Measurements from ENCODE around the gene PADI1.

Gene PADI1

DNA sequence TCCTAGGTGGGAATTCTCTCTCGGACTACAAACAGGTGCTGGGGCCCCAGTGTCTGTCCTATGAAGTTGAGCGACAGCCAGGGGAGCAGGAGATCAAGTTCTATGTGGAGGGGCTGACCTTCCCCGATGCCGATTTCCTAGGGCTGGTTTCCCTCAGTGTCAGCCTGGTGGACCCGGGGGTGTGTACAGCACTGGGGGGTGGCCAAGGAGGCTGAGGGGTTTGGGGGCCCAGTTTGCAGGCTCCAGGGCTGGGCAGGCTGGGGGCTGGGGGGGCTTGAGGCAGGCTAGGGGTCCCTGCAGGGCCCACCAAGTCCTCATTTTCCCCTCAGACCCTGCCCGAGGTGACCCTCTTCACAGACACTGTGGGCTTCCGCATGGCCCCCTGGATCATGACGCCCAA lies 23.7 kb downstream of the PADI1 start:
- DNase-seq (ENCODE audit: low spot score), result no peak
- in situ Hi-C loops (cut with MboI; ENCODE audit: low sequenced_read_pairs, unreplicated experiment), result no loop called here
- TF ChIP-seq, protein P1, sequence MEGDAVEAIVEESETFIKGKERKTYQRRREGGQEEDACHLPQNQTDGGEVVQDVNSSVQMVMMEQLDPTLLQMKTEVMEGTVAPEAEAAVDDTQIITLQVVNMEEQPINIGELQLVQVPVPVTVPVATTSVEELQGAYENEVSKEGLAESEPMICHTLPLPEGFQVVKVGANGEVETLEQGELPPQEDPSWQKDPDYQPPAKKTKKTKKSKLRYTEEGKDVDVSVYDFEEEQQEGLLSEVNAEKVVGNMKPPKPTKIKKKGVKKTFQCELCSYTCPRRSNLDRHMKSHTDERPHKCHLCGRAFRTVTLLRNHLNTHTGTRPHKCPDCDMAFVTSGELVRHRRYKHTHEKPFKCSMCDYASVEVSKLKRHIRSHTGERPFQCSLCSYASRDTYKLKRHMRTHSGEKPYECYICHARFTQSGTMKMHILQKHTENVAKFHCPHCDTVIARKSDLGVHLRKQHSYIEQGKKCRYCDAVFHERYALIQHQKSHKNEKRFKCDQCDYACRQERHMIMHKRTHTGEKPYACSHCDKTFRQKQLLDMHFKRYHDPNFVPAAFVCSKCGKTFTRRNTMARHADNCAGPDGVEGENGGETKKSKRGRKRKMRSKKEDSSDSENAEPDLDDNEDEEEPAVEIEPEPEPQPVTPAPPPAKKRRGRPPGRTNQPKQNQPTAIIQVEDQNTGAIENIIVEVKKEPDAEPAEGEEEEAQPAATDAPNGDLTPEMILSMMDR (IDR thresholded peaks at IDR 0.05; ENCODE audit: borderline replicate concordance, control extremely low read depth, extremely low read depth, insufficient read depth, missing control alignments), result no peak

DNA sequence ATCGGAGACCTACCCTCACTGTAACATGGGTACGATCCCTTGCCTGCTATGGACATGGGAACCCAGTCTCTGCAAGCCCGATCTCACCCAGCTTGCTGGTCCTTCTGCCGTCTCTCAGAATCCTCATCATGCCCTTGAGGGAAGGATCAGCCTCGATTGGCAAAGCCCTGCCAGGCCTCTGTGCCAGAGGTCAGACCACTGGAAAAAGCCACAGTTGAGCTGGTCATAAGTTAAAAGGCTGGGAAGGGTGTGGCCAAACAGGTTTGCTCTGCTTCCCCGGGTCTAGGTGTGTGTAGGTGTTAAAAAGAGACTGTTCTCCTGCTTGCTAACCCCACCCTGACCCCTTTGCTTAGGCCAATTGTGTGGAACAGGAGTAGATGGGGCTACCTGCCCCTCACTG lies 24.5 kb downstream of the PADI1 start:
- DNase-seq (ENCODE audit: low spot score), result no peak
- in situ Hi-C loops (cut with MboI; ENCODE audit: low sequenced_read_pairs, unreplicated experiment), result no loop called here

DNA sequence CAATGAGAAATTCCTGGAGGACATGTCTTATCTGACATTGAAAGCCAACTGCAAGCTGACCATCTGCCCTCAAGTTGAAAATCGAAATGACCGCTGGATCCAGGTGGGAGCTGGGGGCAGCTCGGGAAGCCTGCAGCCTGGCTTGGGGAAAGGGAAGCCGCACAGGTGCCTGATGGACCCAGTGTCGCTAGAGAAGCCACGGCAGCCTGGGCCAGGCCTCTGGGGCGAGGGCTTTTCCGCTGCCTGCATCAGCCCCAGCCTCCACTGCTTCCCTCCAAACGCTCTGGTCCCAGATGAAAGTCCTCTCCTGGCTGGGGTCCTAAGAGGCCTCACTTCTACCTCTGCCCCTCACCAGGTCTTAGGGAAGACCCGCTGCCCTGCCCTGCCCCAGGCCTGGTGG lies 25.2 kb downstream of the PADI1 start:
- DNase-seq (ENCODE audit: low spot score), result no peak
- TF ChIP-seq, protein P1 (IDR thresholded peaks at IDR 0.05; ENCODE audit: borderline replicate concordance, control extremely low read depth, extremely low read depth, insufficient read depth, missing control alignments), result no peak
- in situ Hi-C loops (cut with MboI; ENCODE audit: low sequenced_read_pairs, unreplicated experiment), result loop anchor here (5.0 kb wide), 1 partner anchor 103 kb away; no protein-coding TSS in a partner anchor

More for the DNA sequence above, 24.5 kb downstream of the PADI1 start:
- TF ChIP-seq, protein P1 (IDR thresholded peaks at IDR 0.05; ENCODE audit: borderline replicate concordance, control extremely low read depth, extremely low read depth, insufficient read depth, missing control alignments), result no peak

DNA sequence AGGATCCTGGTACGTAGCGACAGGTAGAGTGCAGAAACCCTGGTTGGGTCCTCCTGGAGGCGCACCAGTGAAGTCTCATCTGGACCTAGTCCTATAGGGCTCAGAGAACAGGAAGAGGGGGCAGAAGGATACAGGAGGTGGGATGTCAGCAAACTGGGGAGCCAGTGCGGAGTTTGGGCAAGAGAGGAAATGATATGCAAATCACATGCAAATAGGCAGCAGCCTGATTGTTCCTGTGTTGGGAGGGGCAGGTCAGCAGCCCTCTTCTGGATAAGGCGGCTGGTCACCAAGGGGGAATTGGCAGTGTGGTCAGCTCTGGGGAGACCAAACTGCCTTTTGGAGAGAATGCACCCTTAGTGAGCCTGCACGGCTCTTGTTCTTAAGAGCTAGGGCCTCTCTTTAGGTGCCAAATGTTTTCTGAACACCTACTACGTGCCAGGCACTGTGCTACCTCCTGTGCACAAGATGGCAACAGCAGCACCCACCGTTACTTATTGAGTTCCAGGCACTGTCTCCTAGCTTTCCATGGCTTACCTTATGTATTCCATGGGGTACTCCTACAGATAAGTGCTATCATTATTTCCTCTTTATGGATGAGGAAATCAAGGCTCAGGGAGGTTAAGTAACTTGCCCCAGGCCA lies 25.9 kb downstream of the PADI1 start:
- no peak for DNase-seq (ENCODE audit: low spot score)
- in situ Hi-C loops (cut with MboI; ENCODE audit: low sequenced_read_pairs, unreplicated experiment), result loop anchor here (5.0 kb wide), 1 partner anchor 103 kb away; no protein-coding TSS in a partner anchor
- TF ChIP-seq, protein P1 (IDR thresholded peaks at IDR 0.05; ENCODE audit: borderline replicate concordance, control extremely low read depth, extremely low read depth, insufficient read depth, missing control alignments), result no peak

DNA sequence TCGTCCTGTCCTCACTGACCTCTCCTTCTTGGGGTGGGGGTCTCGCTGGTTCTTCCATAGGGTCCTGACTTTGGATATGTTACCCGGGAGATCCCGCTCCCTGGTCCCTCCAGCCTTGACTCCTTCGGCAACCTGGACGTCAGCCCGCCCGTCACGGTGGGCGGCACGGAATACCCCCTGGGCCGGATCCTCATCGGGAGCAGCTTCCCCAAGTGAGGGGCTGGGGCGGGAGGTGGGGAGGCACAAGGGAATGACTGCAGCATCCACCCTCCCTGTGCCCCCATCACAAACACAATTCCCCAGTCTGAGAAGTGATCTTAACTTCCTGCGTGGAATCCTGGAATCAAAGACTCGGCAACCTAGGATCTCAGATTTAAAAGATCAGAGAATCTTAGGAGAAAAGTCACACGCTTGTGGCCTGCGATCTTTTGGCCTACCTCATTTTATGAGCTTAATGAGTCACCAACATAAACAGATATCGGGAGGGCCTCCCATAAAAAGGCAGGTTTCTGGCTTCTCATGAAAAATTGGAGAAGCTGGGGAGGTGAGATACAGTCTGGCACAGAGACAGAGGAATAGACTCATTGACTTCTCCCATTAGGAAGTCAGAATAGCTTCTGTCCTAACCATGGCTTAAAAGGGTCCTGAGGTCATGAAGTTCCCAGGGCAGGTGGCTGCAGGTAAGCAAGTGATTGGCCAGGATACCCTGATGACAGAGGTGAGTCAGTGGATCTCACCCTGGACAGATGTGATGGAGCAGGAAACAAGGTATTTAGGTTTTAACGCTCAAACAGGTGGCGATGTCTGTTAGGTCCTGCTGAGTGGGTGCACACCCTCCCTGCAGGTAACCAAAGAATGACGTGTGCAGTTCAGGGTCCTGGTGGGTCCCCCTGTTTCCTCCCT lies 28.1 kb downstream of the PADI1 start:
- TF ChIP-seq, protein P1 (IDR thresholded peaks at IDR 0.05; ENCODE audit: borderline replicate concordance, control extremely low read depth, extremely low read depth, insufficient read depth, missing control alignments), result no peak
- in situ Hi-C loops (cut with MboI; ENCODE audit: low sequenced_read_pairs, unreplicated experiment), result loop anchor here (5.0 kb wide), 1 partner anchor 106 kb away; no protein-coding TSS in a partner anchor
- no peak for DNase-seq (ENCODE audit: low spot score)

DNA sequence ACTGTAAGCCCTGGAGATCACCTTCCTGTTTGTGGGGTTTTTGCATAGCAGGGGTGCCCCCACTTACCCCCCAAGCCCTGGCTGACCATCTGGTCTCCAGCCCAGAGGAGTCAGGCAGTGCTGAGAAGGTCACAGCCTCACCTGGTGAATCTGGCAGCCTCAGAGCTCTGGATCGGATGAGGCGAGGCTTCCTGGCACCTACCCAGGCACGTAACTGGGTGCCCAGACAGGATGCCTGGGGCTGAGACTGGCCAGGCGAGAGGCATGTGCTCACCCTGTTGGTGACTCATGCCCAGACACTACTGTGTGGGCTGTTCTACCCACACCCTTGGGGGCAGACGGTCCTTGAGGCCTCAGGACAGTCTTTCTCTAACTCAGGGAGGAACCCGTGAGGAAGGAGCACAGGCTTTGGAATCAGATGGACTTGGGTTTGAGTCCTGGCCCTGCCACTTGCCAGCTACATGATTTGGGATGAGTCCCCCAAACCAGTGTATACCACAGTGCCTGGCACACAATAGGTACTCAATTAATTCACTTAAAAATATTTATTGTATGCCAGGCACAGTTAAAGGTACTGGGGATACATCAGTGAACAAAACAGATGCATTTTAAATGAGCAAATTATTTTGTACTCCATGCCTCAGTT lies 28.9 kb downstream of the PADI1 start:
- DNase-seq (ENCODE audit: low spot score), result no peak
- in situ Hi-C loops (cut with MboI; ENCODE audit: low sequenced_read_pairs, unreplicated experiment), result loop anchor here (5.0 kb wide), 1 partner anchor 106 kb away; no protein-coding TSS in a partner anchor

More for the DNA sequence above, 28.9 kb downstream of the PADI1 start:
- TF ChIP-seq, protein P1 (IDR thresholded peaks at IDR 0.05; ENCODE audit: borderline replicate concordance, control extremely low read depth, extremely low read depth, insufficient read depth, missing control alignments), result no peak

Measured in GM13976 (cell line).